Measurements from ENCODE around the gene ACTN4.
"Not testable (repeated sequence)": the region's sequence is repeated elsewhere in the genome, so short reads cannot be mapped to it uniquely, and the experiment has no call there.

ACTN4 gene

DNA sequence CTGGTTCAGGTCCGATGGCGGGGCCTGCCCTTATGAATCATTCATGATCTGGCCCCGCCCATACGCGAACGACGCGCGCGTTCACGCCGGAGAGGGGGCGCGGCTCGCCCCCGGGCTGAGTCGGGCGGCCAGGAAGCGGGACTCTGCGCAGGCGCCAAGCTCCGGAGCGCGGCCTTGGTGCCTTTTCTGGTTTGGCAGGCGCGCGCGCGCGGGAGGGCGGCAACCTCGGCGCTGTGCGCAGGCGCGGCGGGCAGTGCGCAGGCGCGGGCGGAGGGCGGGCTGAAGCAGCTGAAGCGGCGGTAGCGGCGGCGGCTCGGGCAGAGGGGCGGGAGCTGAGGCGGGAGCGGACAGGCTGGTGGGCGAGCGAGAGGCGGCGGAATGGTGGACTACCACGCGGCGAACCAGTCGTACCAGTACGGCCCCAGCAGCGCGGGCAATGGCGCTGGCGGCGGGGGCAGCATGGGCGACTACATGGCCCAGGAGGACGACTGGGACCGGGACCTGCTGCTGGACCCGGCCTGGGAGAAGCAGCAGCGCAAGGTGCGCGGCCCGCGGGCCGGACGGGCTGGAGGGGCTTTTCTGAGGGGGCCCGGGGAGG, at the start of gene ACTN4:
Gene ACTN4 (plus strand): TSS at position 282 of the 598 bp plus-strand sequence. CDS start 97 bp downstream, at position 379.
- ATAC-seq = peak; percentile 89
- Mint-ChIP-seq H3K9me3 (no peaks in the 10 kb centered on the region), H3K36me3 (peaks cover 20% of the 10 kb centered on the region), H3K4me1 (peaks cover 44% of the 10 kb centered on the region), H3K4me3 (peak within 1 kb of the TSS; percentile 91), H3K27ac (peak within 1 kb of the TSS; percentile 93)
- DNase-seq (ENCODE audit: low spot score in 2 of 2) = peak; percentile 100

DNA sequence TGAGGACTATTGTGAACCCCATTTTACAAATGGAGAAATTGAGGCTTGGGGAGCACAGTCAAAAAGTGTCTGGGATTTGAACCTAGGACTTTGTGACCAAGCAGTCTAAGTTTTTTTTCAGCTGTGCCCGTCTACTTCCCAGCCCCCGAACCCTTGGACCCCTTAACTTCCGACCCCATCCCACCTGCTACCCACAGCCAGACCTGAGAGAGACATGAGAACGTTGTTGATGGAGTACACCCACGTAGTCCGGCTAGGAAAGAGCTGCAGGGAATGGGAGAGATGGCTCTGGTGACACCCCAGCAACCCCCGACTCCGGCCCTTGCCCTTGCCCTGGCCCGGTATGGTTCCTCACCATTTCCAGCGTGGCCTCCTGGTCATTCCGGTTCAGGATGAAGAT, 47.7 kb upstream of the ACTN4 start:
- Mint-ChIP-seq H3K36me3 (peaks cover 78% of the 10 kb centered on the region), H3K9me3 (no peaks in the 10 kb centered on the region), H3K4me3 (no peak overlapping the region), H3K27ac (no peak overlapping the region), H3K4me1 (peaks cover 17% of the 10 kb centered on the region)
- DNase-seq (ENCODE audit: low spot score in 2 of 2) (no peak), ATAC-seq (no peak)

DNA sequence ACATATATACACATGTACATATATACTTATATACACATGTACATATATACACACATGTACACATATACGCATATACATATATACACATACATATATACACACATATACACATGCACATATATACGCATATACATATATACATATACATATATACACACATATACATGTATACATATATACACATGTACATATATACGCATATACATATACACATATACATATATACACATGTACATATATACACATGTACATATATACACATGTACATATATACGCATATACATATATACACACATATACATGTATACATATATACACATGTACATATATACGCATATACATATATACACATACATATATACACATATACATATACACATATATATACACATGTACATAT, 44.6 kb upstream of the ACTN4 start:
- Mint-ChIP-seq H3K4me1 (peaks cover 20% of the 10 kb centered on the region), H3K36me3 (peaks cover 82% of the 10 kb centered on the region)
- not testable (repeated sequence) for DNase-seq (ENCODE audit: low spot score in 2 of 2); H3K9me3 Mint-ChIP-seq; H3K4me3 Mint-ChIP-seq; H3K27ac Mint-ChIP-seq; ATAC-seq

DNA sequence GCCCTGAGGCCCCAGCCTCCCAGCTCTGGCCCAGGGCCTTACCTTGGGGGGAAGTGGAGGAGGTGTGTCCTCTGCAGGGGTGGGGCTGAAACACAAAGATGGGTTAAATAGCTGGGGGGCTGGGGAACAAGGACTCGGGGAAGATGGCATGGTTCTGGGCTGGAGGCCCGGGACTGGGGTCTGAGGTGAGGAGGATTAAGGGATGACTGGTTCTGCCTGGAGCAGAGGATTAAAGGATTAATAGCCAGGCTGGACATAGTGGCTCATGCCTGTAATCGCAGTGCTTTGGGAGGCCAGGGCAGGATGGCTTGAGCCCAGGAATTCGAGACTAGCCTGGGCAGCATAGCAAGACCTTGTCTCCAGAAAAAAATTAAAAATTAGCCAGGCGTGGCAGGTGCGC, 41.3 kb upstream of the ACTN4 start:
- no peaks in the 10 kb centered on the region for H3K9me3 Mint-ChIP-seq
- no peak for DNase-seq (ENCODE audit: low spot score in 2 of 2)
- no peak overlapping the region for H3K4me3 Mint-ChIP-seq
- peaks cover 83% of the 10 kb centered on the region for H3K36me3 Mint-ChIP-seq
- H3K4me1 Mint-ChIP-seq = peaks cover 17% of the 10 kb centered on the region
- H3K27ac Mint-ChIP-seq = no peak overlapping the region
- no peak for ATAC-seq

DNA sequence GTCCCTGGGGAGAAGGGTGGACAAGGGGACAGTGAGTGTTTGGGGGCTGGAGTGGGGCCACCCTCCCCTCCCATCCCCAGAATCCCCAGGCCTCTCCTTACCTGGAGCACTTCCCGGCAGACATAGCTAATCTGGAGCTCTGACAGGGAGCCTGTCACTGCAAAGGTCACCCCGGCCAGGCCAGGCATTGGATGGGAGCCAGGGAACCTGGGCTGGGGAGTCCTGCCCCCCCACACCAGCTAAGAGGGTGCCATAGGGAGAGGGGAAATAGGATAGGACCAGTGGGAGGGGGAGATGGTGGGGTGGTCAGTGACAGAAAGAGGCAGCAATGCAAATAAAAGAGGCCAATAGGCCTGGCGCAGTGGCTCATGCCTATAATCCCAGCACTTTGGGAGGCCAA, 33.2 kb upstream of the ACTN4 start:
- Mint-ChIP-seq H3K27ac (peak overlapping the region; percentile 96), H3K4me3 (peak overlapping the region; percentile 100), H3K4me1 (peaks cover 67% of the 10 kb centered on the region), H3K36me3 (peaks cover 84% of the 10 kb centered on the region), H3K9me3 (no peaks in the 10 kb centered on the region)
- no peak for ATAC-seq
- DNase-seq (ENCODE audit: low spot score in 2 of 2) = no peak

DNA sequence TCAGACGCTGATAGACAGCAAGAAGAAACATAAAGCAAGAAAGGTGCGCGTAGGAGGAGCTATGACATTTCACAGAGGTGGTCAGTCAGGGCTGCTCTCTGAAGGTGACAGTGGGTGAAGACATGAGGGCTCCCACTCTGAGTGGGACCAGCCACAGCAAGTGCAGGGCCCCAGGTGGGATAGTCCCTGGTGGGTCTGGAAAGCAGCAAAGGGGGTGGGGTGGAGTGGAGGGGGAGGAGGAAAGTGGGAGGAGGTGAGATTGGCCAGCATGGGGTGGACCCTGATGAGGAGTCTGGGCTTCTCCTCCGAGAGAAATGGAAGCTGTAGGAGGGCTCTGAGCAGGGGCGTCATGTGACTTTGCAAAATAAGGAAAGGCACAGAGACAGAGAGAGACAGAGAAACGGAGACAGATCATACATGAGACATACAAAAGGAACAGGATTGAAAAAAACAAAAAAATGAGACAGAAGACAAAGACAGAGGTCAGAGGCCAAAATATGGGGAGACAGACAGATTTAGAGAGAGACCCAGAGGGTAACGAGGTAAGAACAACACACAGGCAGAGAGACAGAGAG, 32.4 kb upstream of the ACTN4 start:
- Mint-ChIP-seq H3K36me3 (peaks cover 83% of the 10 kb centered on the region), H3K4me1 (peaks cover 75% of the 10 kb centered on the region), H3K27ac (peak overlapping the region; percentile 96), H3K9me3 (no peaks in the 10 kb centered on the region), H3K4me3 (peak overlapping the region; percentile 100)
- no peak for ATAC-seq
- DNase-seq (ENCODE audit: low spot score in 2 of 2) = no peak

DNA sequence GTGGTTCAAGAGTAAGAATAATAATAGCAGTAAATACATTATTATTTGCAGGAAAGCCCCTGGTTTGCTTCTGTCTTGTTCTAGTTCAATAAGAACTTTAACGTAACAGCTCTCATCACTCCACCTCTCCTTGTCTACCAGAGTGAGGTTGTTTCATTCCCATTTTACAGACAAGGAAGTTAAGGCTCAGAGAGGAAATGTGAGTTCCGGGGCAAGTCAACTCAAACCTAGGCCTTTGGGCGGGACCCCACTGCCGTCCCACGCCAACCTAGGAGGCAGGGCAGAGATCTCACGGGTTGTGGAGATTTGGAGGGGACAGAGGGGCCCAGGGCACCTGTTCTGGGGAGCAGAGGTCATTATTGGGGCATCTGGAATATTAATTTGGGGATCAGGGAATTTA, 31.2 kb upstream of the ACTN4 start:
- no peaks in the 10 kb centered on the region for H3K9me3 Mint-ChIP-seq
- peaks cover 74% of the 10 kb centered on the region for H3K4me1 Mint-ChIP-seq
- DNase-seq (ENCODE audit: low spot score in 2 of 2) (peak in 1 of 2 donors; percentile 62), ATAC-seq (no peak)
- peak overlapping the region; percentile 96 for H3K27ac Mint-ChIP-seq
- H3K4me3 Mint-ChIP-seq = peak overlapping the region; percentile 100
- H3K36me3 Mint-ChIP-seq = peaks cover 83% of the 10 kb centered on the region

DNA sequence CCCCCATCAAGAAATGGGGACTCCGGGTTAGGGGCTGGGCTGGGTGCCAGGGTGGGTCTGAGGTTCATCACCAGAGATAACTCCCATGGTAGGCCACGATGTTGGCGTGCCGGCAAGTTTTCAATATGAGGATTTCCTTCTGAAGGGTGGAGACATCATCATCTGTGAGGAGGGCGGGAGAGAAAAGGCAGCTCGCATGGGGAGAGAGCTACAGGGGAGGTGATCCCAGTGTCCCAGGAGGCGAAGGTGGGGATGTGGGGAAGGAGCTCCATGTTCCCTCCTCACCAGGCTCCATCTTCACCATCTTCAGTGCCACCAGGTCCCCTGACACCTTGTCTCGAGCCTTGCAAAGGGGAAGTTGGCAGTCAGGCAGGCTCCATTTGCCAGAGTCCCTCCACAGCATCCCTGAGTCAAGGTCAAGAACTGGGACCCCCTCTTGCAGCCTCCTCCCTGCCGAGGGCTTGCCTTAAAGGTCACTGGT, 30.1 kb upstream of the ACTN4 start:
- Mint-ChIP-seq H3K36me3 (peaks cover 83% of the 10 kb centered on the region), H3K4me3 (peak overlapping the region; percentile 100), H3K9me3 (no peaks in the 10 kb centered on the region), H3K27ac (peak overlapping the region; percentile 96), H3K4me1 (peaks cover 72% of the 10 kb centered on the region)
- DNase-seq (ENCODE audit: low spot score in 2 of 2) (peak; percentile 18 to 61), ATAC-seq (peak; percentile 4)

DNA sequence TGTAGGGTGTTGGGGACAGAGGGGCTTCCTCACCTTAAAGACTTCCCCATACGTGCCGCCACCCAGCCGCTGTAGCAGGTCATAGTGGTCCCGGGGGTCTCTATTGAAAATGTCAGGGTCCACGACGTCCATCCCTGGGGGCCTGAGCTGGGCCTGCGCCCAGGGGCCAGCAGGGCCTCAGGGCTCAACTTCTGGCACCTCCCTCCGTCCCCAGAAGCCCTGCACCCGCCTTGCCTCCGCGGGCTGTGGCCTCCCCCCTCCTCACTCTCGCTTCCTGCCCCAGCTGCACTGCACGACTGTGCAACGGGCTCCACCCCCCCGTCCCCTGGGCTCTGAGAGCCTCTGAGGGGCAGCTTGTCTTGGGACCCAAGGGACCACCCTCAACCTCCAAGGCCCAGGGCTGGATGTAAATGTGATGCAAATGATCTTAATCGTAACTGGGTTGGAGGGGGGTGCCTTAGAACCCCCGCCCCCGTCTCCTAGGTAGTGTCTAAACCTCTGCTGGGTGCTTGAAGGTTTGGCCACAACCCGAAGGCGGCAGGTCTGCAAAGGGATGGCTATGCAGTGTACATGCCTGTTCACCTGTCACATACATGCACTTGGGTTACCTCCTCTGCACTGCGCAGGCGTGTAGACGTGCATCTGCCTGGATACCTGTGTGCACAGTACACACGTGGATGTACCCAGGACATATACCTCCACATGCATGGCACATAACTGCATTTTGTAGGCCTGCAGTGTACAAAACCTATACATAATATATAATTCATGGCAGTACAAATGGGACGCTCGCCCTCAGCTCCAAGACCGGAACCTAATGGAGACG, 29.5 kb upstream of the ACTN4 start, which contains the start of gene MAP4K1:
Gene MAP4K1 (minus strand): TSS at position 190 of the 826 bp plus-strand sequence. CDS start 58 bp downstream, at position 132.
- DNase-seq (ENCODE audit: low spot score in 2 of 2) = peak; percentile 40 to 82
- no peaks in the 10 kb centered on the region for H3K9me3 Mint-ChIP-seq
- peaks cover 83% of the 10 kb centered on the region for H3K36me3 Mint-ChIP-seq
- ATAC-seq = peak; percentile 76
- peak within 1 kb of the TSS; percentile 100 for H3K4me3 Mint-ChIP-seq
- H3K27ac Mint-ChIP-seq = peak within 1 kb of the TSS; percentile 96
- H3K4me1 Mint-ChIP-seq = peaks cover 66% of the 10 kb centered on the region

DNA sequence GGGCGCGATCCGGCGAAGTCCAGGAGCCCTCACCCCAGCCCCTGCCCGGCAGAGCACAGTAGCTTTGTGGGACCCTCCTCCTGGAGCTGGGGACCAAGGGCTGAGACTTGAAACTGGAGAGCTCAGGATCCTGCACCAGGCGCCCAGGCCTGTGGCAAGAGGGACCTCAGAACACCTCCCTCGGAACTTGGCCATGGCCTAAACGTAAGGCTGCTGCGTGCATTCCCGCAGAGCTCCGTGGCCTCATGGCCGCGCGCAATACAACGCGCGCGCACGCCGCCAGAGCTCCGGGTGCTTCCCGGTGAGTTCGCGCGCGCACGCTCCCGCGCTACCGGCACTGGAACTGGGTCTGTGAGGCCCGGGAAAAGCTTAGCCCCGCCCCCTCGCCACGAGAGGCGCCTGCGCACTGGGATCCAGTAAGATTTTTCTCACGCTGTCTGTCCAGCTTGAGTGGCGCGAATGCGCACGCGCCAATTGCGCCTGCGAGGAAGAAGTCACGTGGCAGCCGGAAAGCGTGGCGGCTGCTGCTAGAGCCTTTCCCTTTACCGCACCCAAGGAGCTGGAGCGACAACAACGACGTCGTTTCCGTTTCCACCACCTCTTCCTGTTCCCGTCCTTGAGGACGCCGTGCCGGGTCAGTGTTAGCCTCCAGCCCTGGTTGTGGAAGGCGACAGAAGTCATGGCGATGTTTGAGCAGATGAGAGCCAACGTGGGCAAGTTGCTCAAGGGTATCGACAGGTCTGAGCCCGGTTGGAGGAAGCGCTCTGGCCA, 28.7 kb upstream of the ACTN4 start, which contains the start of gene EIF3K:
Gene EIF3K (plus strand): TSS at position 599 of the 771 bp plus-strand sequence. CDS start 81 bp downstream, at position 680.
- peaks cover 59% of the 10 kb centered on the region for H3K4me1 Mint-ChIP-seq
- peak within 1 kb of the TSS; percentile 96 for H3K27ac Mint-ChIP-seq
- peaks cover 83% of the 10 kb centered on the region for H3K36me3 Mint-ChIP-seq
- ATAC-seq = peak; percentile 76
- peak within 1 kb of the TSS; percentile 100 for H3K4me3 Mint-ChIP-seq
- peak; percentile 97 to 100 for DNase-seq (ENCODE audit: low spot score in 2 of 2)
- no peaks in the 10 kb centered on the region for H3K9me3 Mint-ChIP-seq

DNA sequence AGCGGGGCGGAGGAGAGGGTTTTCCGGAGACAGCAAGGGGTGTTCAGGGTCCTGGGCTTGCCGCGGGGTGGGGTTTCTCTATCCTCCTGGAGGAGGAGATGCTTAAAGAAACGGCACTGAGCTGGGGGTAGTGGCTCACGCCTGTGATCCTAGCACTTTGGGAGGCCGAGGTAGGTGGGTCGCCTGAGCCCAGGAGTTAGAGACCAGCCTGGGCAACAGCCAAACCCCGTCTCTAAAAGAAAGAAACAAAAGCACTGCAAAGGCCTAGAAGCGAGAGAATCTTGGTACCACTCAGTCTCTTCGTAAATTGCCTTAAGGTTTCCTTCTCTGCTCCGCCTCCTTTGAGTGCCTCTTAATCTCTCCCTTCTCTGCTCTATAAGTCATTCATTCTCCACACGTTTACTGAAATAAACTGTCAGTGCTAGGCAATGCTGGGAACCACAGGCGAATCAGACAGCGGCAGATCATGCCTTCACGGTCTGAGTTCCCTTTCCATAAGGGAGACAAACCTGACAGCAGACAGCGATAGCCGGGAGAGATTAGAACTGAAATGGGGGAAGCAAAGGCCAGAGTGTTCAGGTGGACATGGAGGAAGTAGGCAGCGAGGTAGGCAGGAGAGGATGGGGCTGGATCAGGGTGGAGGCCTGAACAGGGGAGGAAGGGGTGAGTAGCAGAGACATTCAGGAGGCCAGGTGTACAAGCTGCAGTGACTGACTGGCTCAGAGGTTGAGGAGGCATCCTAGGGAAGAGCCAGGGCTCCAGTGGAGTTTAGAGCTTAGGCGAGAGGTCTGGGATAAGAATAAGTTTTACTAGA, 27.9 kb upstream of the ACTN4 start:
- Mint-ChIP-seq H3K4me1 (peaks cover 53% of the 10 kb centered on the region), H3K36me3 (peaks cover 83% of the 10 kb centered on the region), H3K27ac (peak overlapping the region; percentile 96), H3K9me3 (no peaks in the 10 kb centered on the region), H3K4me3 (peak overlapping the region; percentile 100)
- DNase-seq (ENCODE audit: low spot score in 2 of 2) (no peak), ATAC-seq (no peak)

DNA sequence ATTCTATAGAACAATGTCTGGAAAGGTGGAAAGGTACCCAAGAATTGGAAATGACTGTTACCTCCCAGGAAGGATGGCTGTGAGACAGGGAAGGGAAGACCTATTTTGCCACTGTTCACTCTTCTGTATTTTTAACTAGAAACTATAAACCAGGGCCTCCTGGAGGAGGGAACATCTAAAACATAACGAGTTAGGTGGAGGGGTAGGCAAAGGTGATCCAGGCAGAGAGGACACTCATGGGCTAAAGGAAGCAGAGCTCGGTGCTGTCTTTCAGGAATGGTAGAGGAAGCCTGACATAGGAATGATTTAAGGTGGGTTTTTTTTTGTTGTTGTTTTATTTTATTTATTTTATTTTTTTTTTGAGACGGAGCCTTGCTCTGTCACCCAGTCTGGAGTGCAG, 22.6 kb upstream of the ACTN4 start:
- ATAC-seq = no peak
- H3K4me3 Mint-ChIP-seq = no peak overlapping the region
- H3K36me3 Mint-ChIP-seq = peaks cover 100% of the 10 kb centered on the region
- no peak overlapping the region for H3K27ac Mint-ChIP-seq
- H3K9me3 Mint-ChIP-seq = no peaks in the 10 kb centered on the region
- no peak for DNase-seq (ENCODE audit: low spot score in 2 of 2)
- peaks cover 29% of the 10 kb centered on the region for H3K4me1 Mint-ChIP-seq

DNA sequence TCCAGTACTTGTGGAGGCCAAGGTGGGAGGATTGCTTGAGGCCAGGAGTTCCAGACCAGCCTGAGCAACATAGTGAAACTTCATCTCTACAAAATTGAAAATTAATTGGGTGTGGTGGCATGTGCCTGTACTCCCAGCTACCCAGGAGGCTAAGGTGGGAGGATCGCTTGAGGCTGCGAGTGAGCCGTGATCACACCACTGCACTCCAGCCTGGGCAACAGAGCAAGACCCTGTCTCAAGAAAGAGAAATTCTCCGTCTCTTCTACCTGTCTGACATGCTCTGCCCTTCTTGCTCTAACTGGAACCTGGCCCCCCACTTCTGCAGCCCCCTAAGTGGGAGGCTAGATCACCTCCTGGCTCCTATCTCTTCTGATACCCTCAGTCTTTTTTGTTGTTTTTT, 21.0 kb upstream of the ACTN4 start:
- peaks cover 100% of the 10 kb centered on the region for H3K36me3 Mint-ChIP-seq
- DNase-seq (ENCODE audit: low spot score in 2 of 2) (no peak), ATAC-seq (no peak)
- H3K9me3 Mint-ChIP-seq = no peaks in the 10 kb centered on the region
- no peak overlapping the region for H3K27ac Mint-ChIP-seq
- H3K4me3 Mint-ChIP-seq = no peak overlapping the region
- H3K4me1 Mint-ChIP-seq = peaks cover 23% of the 10 kb centered on the region

DNA sequence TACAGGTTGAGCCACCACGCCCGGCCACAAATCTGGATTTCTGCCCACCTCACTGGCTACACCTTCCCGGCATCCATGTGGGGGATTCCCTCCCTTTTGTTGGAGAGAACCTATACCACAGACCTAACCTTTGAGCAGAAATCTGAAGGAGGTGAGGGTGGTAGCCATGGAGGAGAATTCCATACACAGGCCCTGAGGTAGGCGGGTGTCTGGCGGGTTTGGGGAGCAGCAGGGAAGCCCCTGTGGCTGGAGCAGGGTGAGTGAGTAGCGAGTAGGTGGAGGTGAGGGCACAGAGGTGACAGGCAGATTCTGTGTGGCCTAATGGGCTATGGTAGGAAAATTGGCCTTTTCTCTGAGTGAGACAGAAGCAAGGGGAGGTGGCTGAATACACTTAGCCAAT, 17.9 kb upstream of the ACTN4 start:
- peaks cover 98% of the 10 kb centered on the region for H3K36me3 Mint-ChIP-seq
- H3K4me1 Mint-ChIP-seq = peaks cover 27% of the 10 kb centered on the region
- DNase-seq (ENCODE audit: low spot score in 2 of 2) = no peak
- no peak for ATAC-seq
- no peak overlapping the region for H3K4me3 Mint-ChIP-seq
- H3K9me3 Mint-ChIP-seq = no peaks in the 10 kb centered on the region
- peak overlapping the region; percentile 72 for H3K27ac Mint-ChIP-seq

Measured in stimulated activated effector memory CD8-positive, alpha-beta T cell treated with anti-CD3 and anti-CD28 coated beads, Interleukin-12 subunit alpha, Interleukin-12 subunit beta, amount 100 ng/mL, for 72 hours (primary cell).